Upper lobe of left lung (tissue), 4 donors: ENCODE measurements around the gene MRPL34.

Experiments used
- EP300 ChIP-seq, 4 donors: sonication (generic); formaldehyde crosslinking; IDR thresholded peaks; one replicate each; pipeline ENCODE4 v1.5.1; 2017; ENCODE audit warnings: antibody characterized with exemption in 4 of 4, control low read depth in 2 of 4
- POLR2A ChIP-seq, 4 donors: fragments of 450-650 bp; IDR thresholded peaks; one replicate each; pipeline ENCODE4 v1.5.1; 2016 to 2017; ENCODE audit warnings: antibody characterized with exemption in 4 of 4, mild to moderate bottlenecking in 2 of 4
- POLR2AphosphoS5 ChIP-seq, 2 donors: sonication (generic); formaldehyde crosslinking; IDR thresholded peaks; one replicate each; pipeline ENCODE4 v1.5.1; 2017; ENCODE audit warnings: antibody characterized with exemption in 2 of 2
- TF ChIP-seq, protein P1 (sequence below), 6 experiments: fragments of 450-650 bp in 4 of 6; fragments of 200-600 bp in 2 of 6; sonication (generic) in 2 of 6; IDR thresholded peaks; one replicate each; pipeline ENCODE4 v1.5.1; 2016 to 2019; ENCODE audit warnings: antibody characterized with exemption in 6 of 6

DNA sequence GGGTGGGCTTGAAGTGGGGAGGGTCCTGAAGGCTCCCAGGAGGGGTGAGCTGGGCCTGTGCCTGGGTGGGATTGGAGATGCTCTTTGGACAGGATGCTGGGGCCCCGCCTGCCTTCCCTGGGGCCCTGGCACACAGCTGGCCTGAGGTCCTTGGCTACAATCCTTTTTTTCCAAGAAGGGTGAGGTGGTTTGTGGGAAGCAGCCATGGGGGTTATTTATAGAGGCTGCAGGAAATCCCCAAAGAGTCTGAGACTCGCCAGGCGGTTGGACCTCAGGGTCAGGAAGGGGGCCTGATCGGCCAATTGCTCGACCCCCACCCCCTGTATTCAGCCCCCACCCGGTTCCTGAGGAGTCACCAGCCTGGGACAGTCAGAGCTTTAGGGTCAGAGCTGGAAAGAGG, 41.7 kb downstream of the MRPL34 start:
- TF ChIP-seq, protein P1, sequence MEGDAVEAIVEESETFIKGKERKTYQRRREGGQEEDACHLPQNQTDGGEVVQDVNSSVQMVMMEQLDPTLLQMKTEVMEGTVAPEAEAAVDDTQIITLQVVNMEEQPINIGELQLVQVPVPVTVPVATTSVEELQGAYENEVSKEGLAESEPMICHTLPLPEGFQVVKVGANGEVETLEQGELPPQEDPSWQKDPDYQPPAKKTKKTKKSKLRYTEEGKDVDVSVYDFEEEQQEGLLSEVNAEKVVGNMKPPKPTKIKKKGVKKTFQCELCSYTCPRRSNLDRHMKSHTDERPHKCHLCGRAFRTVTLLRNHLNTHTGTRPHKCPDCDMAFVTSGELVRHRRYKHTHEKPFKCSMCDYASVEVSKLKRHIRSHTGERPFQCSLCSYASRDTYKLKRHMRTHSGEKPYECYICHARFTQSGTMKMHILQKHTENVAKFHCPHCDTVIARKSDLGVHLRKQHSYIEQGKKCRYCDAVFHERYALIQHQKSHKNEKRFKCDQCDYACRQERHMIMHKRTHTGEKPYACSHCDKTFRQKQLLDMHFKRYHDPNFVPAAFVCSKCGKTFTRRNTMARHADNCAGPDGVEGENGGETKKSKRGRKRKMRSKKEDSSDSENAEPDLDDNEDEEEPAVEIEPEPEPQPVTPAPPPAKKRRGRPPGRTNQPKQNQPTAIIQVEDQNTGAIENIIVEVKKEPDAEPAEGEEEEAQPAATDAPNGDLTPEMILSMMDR (IDR thresholded peaks at IDR 0.05) = no peak
- TF ChIP-seq POLR2A (IDR thresholded peaks at IDR 0.05) = no peak
- peak in 1 of 4 donors; percentile 28 for TF ChIP-seq EP300 (IDR thresholded peaks at IDR 0.05)
- peak; percentile 15 to 52 for TF ChIP-seq POLR2AphosphoS5 (IDR thresholded peaks at IDR 0.05)
